Loucy (cell line): Measurements from ENCODE around the gene OR8J3.

ENCODE experiments used
- H2AFZ ChIP-seq: fragments of 200-600 bp; sonication (generic); 2 replicates; pipeline ENCODE4 v1.6.0; 2016; ENCODE audit warnings: antibody characterized with exemption, mild to moderate bottlenecking, low read length, moderate library complexity
- H3F3A ChIP-seq: fragments of 200-600 bp; 2 replicates; pipeline ENCODE4 v1.6.0; 2016; ENCODE audit warnings: antibody characterized with exemption, low read depth, mild to moderate bottlenecking
- H3K27me3 ChIP-seq: fragments of 200-600 bp; sonication (generic); 2 replicates; pipeline ENCODE4 v1.6.1; 2014; ENCODE audit warnings: low read length, mild to moderate bottlenecking; ENCODE audit not compliant: insufficient read depth, poor library complexity, severe bottlenecking
- H3K36me3 ChIP-seq: fragments of 200-600 bp; sonication (generic); 2 replicates; pipeline ENCODE4 v1.6.1; 2016; ENCODE audit warnings: low read length; ENCODE audit not compliant: insufficient read depth
- H3K4me1 ChIP-seq: fragments of 200-600 bp; sonication (generic); 2 replicates; pipeline ENCODE4 v1.5.1; 2014; ENCODE audit warnings: low read length, mild to moderate bottlenecking; ENCODE audit not compliant: insufficient read depth, poor library complexity, severe bottlenecking
- H3K4me2 ChIP-seq: fragments of 200-600 bp; sonication (generic); 2 replicates; pipeline ENCODE4 v1.6.0; 2014; ENCODE audit warnings: antibody characterized with exemption, low read length, low read depth, mild to moderate bottlenecking; ENCODE audit not compliant: poor library complexity, severe bottlenecking
- H3K4me3 ChIP-seq: fragments of 200-600 bp; sonication (generic); 2 replicates; pipeline ENCODE4 v1.5.1; 2014; ENCODE audit warnings: low read length, mild to moderate bottlenecking, mixed read lengths; ENCODE audit not compliant: poor library complexity, severe bottlenecking
- H3K79me2 ChIP-seq: fragments of 200-600 bp; sonication (generic); 2 replicates; pipeline ENCODE4 v1.6.1; 2014; ENCODE audit warnings: low read length; ENCODE audit not compliant: insufficient read depth
- H3K9ac ChIP-seq: fragments of 200-600 bp; sonication (generic); 2 replicates; pipeline ENCODE4 v1.6.0; 2014; ENCODE audit warnings: mild to moderate bottlenecking, low read depth, low read length, moderate library complexity; ENCODE audit not compliant: poor library complexity, severe bottlenecking
- H3K9me2 ChIP-seq: fragments of 200-600 bp; sonication (generic); replicated peaks from 2 replicates; pipeline ENCODE4 v1.6.1; 2016; ENCODE audit warnings: low read depth, low read length, mixed read lengths
- H3K9me3 ChIP-seq: fragments of 200-600 bp; sonication (generic); 2 replicates; pipeline ENCODE4 v1.6.1; 2014; ENCODE audit warnings: mild to moderate bottlenecking, antibody characterized with exemption, low read length, low read depth; ENCODE audit not compliant: insufficient read depth
- H4K20me1 ChIP-seq: fragments of 200-600 bp; sonication (generic); 2 replicates; pipeline ENCODE4 v1.6.0; 2014; ENCODE audit warnings: antibody characterized with exemption, low read length, mild to moderate bottlenecking; ENCODE audit not compliant: insufficient read depth, poor library complexity, severe bottlenecking
- EZH2phosphoT487 ChIP-seq: fragments of 200-600 bp; IDR thresholded peaks from 2 replicates; pipeline ENCODE4 v1.6.1; 2018; ENCODE audit warnings: antibody characterized with exemption, mild to moderate bottlenecking, moderate library complexity, borderline replicate concordance
- TF ChIP-seq, protein P1 (sequence below): fragments of 200-600 bp; sonication (generic); conservative IDR thresholded peaks from 2 replicates; pipeline ENCODE4 v1.5.1; 2014; ENCODE audit warnings: mild to moderate bottlenecking, antibody characterized with exemption, low read length

The OR8J3 gene

DNA sequence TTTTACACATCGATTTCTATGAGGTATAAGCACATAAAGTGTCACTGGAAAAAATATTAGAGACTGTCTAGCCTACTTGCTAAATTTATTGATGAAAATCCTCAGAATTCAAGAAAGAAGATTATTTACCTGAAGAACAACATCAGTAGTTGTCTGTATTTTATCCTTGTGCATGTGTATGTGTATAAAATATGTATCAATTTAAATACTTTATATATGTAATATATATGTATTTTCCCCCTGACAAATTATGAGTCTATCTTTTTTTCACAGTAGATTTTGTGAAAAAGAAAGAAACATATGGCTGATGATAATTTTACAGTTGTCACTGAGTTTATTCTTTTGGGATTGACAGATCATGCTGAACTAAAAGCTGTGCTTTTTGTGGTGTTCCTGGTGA, 36.3 kb upstream of the OR8J3 start, which contains the start of gene OR5J2:
TSS of gene OR5J2 (plus strand) at position 301 of the 400 bp plus-strand sequence. CDS start at position 301, 0 bp downstream.
- Histone ChIP-seq H3K9ac (no peak within 1 kb of the TSS), H3K9me2 (no peaks in the 10 kb centered on the region), H3K36me3 (no peaks in the 10 kb centered on the region), H3K4me1 (no peaks in the 10 kb centered on the region), H3K9me3 (no peaks in the 10 kb centered on the region), H3K27me3 (no peaks in the 10 kb centered on the region), H3K4me3 (no peak within 1 kb of the TSS), H2AFZ (no peak within 1 kb of the TSS), H3F3A (no peaks in the 10 kb centered on the region), H3K4me2 (no peak within 1 kb of the TSS), H4K20me1 (no peaks in the 10 kb centered on the region), H3K79me2 (no peaks in the 10 kb centered on the region)
- TF ChIP-seq, protein P1, sequence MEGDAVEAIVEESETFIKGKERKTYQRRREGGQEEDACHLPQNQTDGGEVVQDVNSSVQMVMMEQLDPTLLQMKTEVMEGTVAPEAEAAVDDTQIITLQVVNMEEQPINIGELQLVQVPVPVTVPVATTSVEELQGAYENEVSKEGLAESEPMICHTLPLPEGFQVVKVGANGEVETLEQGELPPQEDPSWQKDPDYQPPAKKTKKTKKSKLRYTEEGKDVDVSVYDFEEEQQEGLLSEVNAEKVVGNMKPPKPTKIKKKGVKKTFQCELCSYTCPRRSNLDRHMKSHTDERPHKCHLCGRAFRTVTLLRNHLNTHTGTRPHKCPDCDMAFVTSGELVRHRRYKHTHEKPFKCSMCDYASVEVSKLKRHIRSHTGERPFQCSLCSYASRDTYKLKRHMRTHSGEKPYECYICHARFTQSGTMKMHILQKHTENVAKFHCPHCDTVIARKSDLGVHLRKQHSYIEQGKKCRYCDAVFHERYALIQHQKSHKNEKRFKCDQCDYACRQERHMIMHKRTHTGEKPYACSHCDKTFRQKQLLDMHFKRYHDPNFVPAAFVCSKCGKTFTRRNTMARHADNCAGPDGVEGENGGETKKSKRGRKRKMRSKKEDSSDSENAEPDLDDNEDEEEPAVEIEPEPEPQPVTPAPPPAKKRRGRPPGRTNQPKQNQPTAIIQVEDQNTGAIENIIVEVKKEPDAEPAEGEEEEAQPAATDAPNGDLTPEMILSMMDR, result no peak
- TF ChIP-seq EZH2phosphoT487, result no peak

DNA sequence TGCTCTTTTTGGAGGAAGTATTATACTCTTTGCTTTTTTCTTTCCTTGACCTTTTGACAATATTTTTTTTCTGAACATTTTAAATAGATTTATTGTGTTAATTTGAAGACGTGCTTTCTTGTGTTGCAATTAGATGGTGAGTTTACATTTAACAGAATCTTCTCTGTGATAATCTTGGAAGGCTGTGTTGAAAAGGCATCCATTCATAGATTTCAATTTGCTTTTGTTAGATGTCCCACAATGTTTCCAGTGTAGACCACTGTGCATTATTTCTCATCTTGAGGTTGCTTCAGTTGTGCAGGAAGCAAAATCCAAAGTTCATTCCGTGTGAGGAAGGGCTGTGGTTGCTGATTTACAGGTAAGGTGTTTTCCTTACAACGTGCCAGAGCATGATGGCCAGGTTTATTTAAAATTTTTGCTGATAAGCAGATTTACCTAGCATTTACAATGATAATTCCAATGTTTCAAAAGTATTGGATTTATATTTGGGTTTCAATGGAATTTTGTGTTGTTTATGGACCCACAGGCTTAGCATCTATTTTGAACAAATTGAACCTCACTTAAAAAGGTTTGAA, 32.3 kb upstream of the OR8J3 start:
- H3K79me2 ChIP-seq, result no peaks in the 10 kb centered on the region
- no peaks in the 10 kb centered on the region for H4K20me1 ChIP-seq
- H3K4me1 ChIP-seq, result no peaks in the 10 kb centered on the region
- H2AFZ ChIP-seq, result no peak overlapping the region
- TF ChIP-seq, protein P1, result no peak
- no peaks in the 10 kb centered on the region for H3F3A ChIP-seq
- H3K36me3 ChIP-seq, result no peaks in the 10 kb centered on the region
- H3K9ac ChIP-seq, result no peak overlapping the region
- H3K27me3 ChIP-seq, result no peaks in the 10 kb centered on the region
- H3K9me3 ChIP-seq, result no peaks in the 10 kb centered on the region
- no peaks in the 10 kb centered on the region for H3K9me2 ChIP-seq
- H3K4me3 ChIP-seq, result no peak overlapping the region
- no peak overlapping the region for H3K4me2 ChIP-seq

DNA sequence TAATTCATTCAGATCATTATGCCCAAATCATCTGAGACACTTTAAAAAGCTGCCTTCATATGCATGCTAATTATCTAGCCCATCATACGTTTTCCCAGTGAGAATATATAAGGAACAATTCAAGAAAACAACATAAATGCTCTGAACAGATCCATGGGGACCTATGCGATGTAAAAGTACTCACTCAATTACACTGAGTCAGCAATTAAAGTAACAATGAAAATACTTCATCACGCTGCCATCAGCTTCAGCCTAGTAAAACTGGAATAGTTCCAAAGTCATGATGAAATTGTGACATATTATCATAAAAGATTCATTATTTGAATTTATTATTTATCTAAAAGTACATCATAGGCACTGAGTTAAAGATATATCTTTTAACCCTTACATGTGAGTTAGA, 23.8 kb upstream of the OR8J3 start:
- Histone ChIP-seq H3K4me2 (no peak overlapping the region), H3F3A (no peaks in the 10 kb centered on the region), H3K36me3 (no peaks in the 10 kb centered on the region), H4K20me1 (no peaks in the 10 kb centered on the region), H3K4me3 (no peak overlapping the region), H3K79me2 (no peaks in the 10 kb centered on the region), H2AFZ (no peak overlapping the region), H3K9me3 (no peaks in the 10 kb centered on the region), H3K9me2 (no peaks in the 10 kb centered on the region), H3K27me3 (no peaks in the 10 kb centered on the region), H3K9ac (no peak overlapping the region), H3K4me1 (no peaks in the 10 kb centered on the region)
- TF ChIP-seq EZH2phosphoT487, result no peak
- TF ChIP-seq, protein P1, result no peak
